AG04449 (cell line): ENCODE measurements around the gene PPIL4.
"Not testable (repeated sequence)": the region's sequence is repeated elsewhere in the genome, so short reads cannot be mapped to it uniquely, and the experiment has no call there.

Experiments used
- CTCF ChIA-PET: fragments of 350-600 bp; formaldehyde crosslinking; extraction: SDS; loops from one replicate; lab custom pipeline; 2021; ENCODE audit warnings: antibody characterized with exemption; lab: Yijun Ruan, JAX
- POLR2A ChIA-PET: fragments of 400-600, 350-600 bp; formaldehyde crosslinking; extraction: SDS; loops from one replicate; lab custom pipeline; 2020; ENCODE audit warnings: antibody characterized with exemption, inconsistent platforms; lab: Yijun Ruan, JAX
- DNase-seq: peaks from one replicate; pipeline ENCODE4 v3.0.0-alpha.2; 2010; ENCODE audit warnings: low read depth, low spot score
- H3K4me3 ChIP-seq: 2 replicates; pipeline ENCODE4 v1.5.1; 2011; ENCODE audit warnings: low read depth, mild to moderate bottlenecking, control low read depth, low read length
- TF ChIP-seq, protein P1 (sequence below): IDR thresholded peaks from one replicate; pipeline ENCODE4 v1.5.1; 2011; ENCODE audit warnings: mild to moderate bottlenecking, moderate library complexity, low read length, control low read depth, inconsistent platforms; ENCODE audit not compliant: insufficient read depth; ENCODE audit errors: missing control alignments

The PPIL4 gene

DNA sequence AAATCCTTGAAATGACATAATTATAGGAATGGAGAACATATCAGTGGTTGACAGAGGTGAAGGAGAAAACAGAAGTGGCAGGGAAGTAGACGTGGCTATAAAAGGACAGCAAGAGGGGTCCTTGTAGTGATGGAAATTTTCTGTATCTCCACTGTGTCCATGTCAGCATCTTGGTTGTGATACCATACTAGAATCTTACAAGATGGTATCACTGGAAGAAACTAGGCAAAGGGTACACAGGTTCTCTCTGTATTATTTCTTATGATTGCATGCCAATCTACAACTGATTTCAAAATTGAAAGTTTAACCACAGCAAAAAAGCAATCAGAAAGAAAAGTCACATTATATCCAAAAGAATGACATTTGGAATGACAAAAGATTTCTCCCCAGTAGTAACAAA is 44.6 kb downstream of the PPIL4 start:
- ChIA-PET CTCF (no interaction called here), POLR2A (no interaction called here)
- TF ChIP-seq, protein P1, sequence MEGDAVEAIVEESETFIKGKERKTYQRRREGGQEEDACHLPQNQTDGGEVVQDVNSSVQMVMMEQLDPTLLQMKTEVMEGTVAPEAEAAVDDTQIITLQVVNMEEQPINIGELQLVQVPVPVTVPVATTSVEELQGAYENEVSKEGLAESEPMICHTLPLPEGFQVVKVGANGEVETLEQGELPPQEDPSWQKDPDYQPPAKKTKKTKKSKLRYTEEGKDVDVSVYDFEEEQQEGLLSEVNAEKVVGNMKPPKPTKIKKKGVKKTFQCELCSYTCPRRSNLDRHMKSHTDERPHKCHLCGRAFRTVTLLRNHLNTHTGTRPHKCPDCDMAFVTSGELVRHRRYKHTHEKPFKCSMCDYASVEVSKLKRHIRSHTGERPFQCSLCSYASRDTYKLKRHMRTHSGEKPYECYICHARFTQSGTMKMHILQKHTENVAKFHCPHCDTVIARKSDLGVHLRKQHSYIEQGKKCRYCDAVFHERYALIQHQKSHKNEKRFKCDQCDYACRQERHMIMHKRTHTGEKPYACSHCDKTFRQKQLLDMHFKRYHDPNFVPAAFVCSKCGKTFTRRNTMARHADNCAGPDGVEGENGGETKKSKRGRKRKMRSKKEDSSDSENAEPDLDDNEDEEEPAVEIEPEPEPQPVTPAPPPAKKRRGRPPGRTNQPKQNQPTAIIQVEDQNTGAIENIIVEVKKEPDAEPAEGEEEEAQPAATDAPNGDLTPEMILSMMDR = no peak
- no peak overlapping the region for H3K4me3 ChIP-seq
- no peak for DNase-seq

DNA sequence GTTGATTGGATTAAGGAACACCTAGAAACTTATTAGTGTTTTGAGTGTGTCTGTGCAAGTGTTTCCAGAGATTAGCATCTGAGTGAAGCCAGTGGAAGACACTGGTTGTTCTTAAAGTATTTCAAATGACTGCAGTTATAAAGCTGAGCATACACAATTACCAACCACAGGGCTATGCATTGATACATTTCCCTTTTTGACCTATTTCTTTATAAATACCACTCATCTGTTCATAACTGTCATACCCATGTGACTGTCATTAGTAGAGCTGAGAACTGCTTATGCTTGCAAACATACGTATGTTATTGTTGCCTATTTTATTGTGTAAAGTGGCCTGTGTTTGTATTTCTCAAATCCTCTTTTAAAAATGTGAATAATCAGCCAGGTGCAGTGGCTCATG is 45.7 kb downstream of the PPIL4 start:
- TF ChIP-seq, protein P1 = no peak
- CTCF ChIA-PET = interaction anchor here (0.7 to 1.0 kb wide), 2 partner anchors 10 to 471 kb away, joined by 3 to 4 read pairs; no protein-coding TSS in a partner anchor
- POLR2A ChIA-PET = no interaction called here
- no peak overlapping the region for H3K4me3 ChIP-seq
- no peak for DNase-seq

DNA sequence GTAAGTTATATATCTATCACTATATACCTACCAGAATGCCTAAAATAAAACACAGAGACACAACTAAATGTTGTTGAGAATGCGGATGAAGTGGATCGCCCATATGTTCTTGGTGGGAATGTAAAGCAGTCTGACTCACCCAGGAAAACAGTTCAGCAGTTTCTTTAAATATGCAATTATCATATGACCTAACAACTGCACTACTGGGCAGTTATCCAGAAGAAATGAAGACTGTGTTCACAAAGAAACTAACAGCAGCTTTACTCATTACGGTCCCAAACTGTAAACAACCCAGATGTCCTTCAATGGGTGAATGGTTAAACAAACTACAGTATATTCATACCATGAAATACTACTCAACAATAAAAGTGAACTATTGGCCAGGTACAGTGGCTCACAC is 46.8 kb downstream of the PPIL4 start:
- ChIA-PET CTCF (interaction anchor here (0.7 to 1.0 kb wide), 2 partner anchors 18 to 471 kb away, joined by 3 read pairs; no protein-coding TSS in a partner anchor), POLR2A (no interaction called here)
- H3K4me3 ChIP-seq = no peak overlapping the region
- peak; percentile 92 for DNase-seq
- TF ChIP-seq, protein P1 = no peak

DNA sequence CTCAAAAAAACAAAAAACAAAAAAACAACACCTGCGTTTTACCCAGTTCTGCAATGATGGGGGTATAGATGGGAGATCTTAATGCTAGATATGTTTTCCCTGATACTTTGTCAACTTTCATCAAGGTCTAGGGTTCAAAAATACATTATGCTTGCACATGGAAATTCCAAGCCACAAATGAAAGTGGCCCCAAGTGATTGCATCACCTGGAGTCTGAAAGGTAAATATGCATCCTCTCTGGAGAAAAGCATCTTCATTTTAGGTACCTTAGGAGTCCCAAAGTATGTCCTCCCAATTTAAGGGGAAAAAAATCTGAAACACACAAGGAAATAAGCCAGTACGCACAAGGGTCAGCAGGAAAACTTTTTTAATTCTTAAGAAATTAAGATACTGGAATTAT is 48.5 kb downstream of the PPIL4 start:
- CTCF ChIA-PET = no interaction called here

DNA sequence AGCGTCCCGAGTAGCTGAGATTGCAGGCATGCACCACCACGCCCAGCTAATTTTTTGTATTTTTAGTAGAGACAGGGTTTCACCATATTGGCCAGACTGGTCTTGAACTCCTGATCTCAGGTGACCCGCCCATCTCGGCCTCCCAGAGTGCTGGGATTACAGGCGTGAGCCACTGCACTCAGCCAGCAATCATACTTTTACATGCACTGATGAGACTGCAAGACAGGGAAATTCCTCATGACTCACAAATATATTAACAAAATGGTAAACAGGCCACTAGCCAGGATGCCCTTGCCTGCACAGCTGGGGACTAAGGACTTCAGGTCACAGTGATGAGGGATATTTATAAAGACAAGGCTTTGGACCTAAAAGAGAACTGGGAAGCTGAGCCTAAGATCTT is 49.2 kb downstream of the PPIL4 start:
- CTCF ChIA-PET = interaction anchor here (0.8 to 1.2 kb wide), 2 partner anchors 21 to 468 kb away, joined by 3 read pairs; no protein-coding TSS in a partner anchor
- POLR2A ChIA-PET, H3K4me3 ChIP-seq: not testable (repeated sequence)

More for the DNA sequence above, 48.5 kb downstream of the PPIL4 start:
- H3K4me3 ChIP-seq = no peak overlapping the region
- no peak for DNase-seq
- TF ChIP-seq, protein P1 = no peak
- POLR2A ChIA-PET = no interaction called here

DNA sequence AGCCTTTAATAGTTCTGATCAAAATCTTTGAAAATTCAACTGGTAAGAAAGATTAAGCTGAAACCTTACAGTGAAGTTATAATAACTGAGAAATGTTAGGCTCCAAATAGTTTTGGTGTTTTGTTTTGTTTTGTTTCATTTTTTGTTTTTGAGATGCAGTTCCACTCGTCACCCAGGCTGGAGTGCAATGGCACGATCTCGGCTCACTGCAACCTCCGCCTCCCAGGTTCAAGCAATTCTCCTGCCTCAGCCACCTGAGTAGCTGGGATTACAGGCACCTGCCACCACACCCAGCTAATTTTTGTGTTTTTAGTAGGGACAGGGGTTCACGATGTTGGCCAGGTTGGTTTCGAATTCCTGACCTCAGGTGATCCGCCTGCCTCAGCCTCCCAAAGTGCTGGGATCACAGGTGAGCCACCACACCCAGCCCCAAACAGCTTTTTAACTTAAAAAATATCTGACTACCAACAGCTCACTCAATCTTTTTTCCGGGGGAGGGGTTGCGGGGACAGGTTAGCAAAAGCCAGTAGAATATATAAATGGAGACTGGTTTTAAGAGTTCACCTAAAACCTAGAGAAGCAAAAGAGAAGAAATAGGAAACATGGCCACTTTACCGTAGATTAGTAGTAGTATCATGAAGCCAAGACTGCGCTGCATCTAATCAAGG is 50.4 kb downstream of the PPIL4 start:
- H3K4me3 ChIP-seq, POLR2A ChIA-PET, DNase-seq: not testable (repeated sequence)
- CTCF ChIA-PET = interaction anchor here (1.2 to 1.8 kb wide), 4 partner anchors 12 to 467 kb away, joined by 3 to 5 read pairs (median 4); no protein-coding TSS in a partner anchor

More for the DNA sequence above, 49.2 kb downstream of the PPIL4 start:
- not testable (repeated sequence) for DNase-seq

DNA sequence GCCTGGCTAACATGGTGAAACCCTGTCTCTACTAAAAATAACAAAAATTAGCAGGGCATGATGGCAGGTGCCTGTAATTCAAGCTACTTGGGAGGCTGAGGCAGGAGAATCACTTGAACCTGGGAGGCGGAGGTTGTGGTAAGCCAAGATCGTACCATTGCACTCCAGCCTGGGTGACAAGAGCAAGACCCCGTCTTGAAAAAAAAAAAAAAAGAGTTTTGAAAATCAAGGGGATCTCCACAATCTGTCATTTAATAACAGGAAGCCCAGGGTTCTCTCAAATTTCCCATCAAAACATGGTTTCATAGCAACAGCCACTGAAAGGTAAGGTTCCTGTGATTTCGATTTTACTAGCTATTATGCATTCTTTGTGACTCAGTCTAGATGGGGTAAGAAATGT is 51.0 kb downstream of the PPIL4 start:
- CTCF ChIA-PET = interaction anchor here (1.3 to 1.8 kb wide), 5 partner anchors 13 to 934 kb away, joined by 3 to 5 read pairs (median 4); no protein-coding TSS in a partner anchor
- DNase-seq = not testable (repeated sequence)

DNA sequence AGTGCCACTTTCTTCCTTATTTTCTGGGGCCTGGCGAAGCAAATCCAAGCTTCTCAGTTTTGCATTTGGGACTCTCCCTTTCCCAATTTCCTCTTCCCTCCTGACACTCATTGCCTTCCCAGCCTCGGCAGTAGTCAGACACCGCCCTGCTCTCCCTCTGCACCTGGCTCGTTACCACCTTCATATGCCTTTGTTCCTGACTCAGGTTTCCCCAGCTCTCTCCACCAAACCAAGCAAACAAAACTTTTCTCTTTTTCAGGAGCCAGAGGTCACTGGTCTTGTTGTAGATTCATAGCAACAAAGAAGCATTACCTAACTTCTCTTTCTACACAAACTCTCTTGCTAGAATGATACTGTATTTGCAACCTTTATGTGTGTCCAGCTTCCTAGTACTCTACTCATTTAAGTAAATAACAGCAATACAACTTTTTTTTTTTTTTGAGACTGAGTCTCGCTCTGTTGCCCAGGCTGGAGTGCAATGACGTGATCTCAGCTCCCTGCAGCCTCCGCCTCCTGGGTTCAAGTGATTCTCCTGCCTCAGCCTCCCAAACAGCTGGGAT is 52.0 kb downstream of the PPIL4 start:
- no peak for DNase-seq
- CTCF ChIA-PET = interaction anchor here (0.6 to 1.8 kb wide), 6 partner anchors 11 to 934 kb away, joined by 3 to 5 read pairs (median 4); no protein-coding TSS in a partner anchor
- no peak overlapping the region for H3K4me3 ChIP-seq
- TF ChIP-seq, protein P1 = no peak
- POLR2A ChIA-PET = no interaction called here

More for the DNA sequence above, 51.0 kb downstream of the PPIL4 start:
- POLR2A ChIA-PET, H3K4me3 ChIP-seq: not testable (repeated sequence)
